ENCODE data around the gene ATP1B3. TPM values are rescaled to one million over a fixed set of nuclear protein-coding genes. Genes with fewer than 3 reads are reported as not detected.
"Not testable (repeated sequence)": the region's sequence is repeated elsewhere in the genome, so short reads cannot be mapped to it uniquely, and the experiment has no call there.

The ATP1B3 gene
- total RNA-seq, 1 donor from 2014 or later: 184 TPM

GRCh38 chr3:141921316-141921715, 44.9 kb downstream of the ATP1B3 start:
- DNase-seq: no peak
- peaks cover 8% of the 10 kb centered on the region for H3K9me3 Mint-ChIP-seq (ENCODE audit: unreplicated experiment)
- H3K27me3 Mint-ChIP-seq (ENCODE audit: unreplicated experiment): peaks cover 4% of the 10 kb centered on the region
- H3K27ac Mint-ChIP-seq (ENCODE audit: unreplicated experiment): peak overlapping the region; percentile 98
- H3K36me3 Mint-ChIP-seq (ENCODE audit: unreplicated experiment): peaks cover 4% of the 10 kb centered on the region
- TF ChIP-seq CTCF (IDR thresholded peaks at IDR 0.05; ENCODE audit: partially characterized antibody, unreplicated experiment): no peak
- H3K4me1 Mint-ChIP-seq (ENCODE audit: low read depth, unreplicated experiment): peaks cover 14% of the 10 kb centered on the region
- H3K4me3 Mint-ChIP-seq (ENCODE audit: unreplicated experiment): no peak overlapping the region

GRCh38 chr3:141925677-141926076, 49.2 kb downstream of the ATP1B3 start:
- not testable (repeated sequence) for H3K27me3 Mint-ChIP-seq (ENCODE audit: unreplicated experiment); DNase-seq; H3K4me1 Mint-ChIP-seq (ENCODE audit: low read depth, unreplicated experiment); H3K9me3 Mint-ChIP-seq (ENCODE audit: unreplicated experiment); H3K4me3 Mint-ChIP-seq (ENCODE audit: unreplicated experiment)
- peak overlapping the region; percentile 62 for H3K27ac Mint-ChIP-seq (ENCODE audit: unreplicated experiment)
- H3K36me3 Mint-ChIP-seq (ENCODE audit: unreplicated experiment): peaks cover 18% of the 10 kb centered on the region

- Mint-ChIP-seq H3K4me1 (ENCODE audit: low read depth, unreplicated experiment) (no peaks in the 10 kb centered on the region), H3K9me3 (ENCODE audit: unreplicated experiment) (peaks cover 8% of the 10 kb centered on the region), H3K4me3 (ENCODE audit: unreplicated experiment) (no peak overlapping the region), H3K36me3 (ENCODE audit: unreplicated experiment) (peaks cover 18% of the 10 kb centered on the region), H3K27ac (ENCODE audit: unreplicated experiment) (no peak overlapping the region), H3K27me3 (ENCODE audit: unreplicated experiment) (no peaks in the 10 kb centered on the region)
- TF ChIP-seq CTCF (IDR thresholded peaks at IDR 0.05; ENCODE audit: partially characterized antibody, unreplicated experiment): no peak
- no peak for DNase-seq
These were observed 50.5 kb downstream of the ATP1B3 start for GRCh38 chr3:141926929-141927328.

- Mint-ChIP-seq H3K4me3 (ENCODE audit: unreplicated experiment) (no peak overlapping the region), H3K27ac (ENCODE audit: unreplicated experiment) (no peak overlapping the region), H3K36me3 (ENCODE audit: unreplicated experiment) (peaks cover 16% of the 10 kb centered on the region), H3K4me1 (ENCODE audit: low read depth, unreplicated experiment) (no peaks in the 10 kb centered on the region), H3K27me3 (ENCODE audit: unreplicated experiment) (peaks cover 2% of the 10 kb centered on the region), H3K9me3 (ENCODE audit: unreplicated experiment) (peaks cover 3% of the 10 kb centered on the region)
- no peak for DNase-seq
- no peak for TF ChIP-seq CTCF (IDR thresholded peaks at IDR 0.05; ENCODE audit: partially characterized antibody, unreplicated experiment)
These were observed 52.3 kb downstream of the ATP1B3 start for GRCh38 chr3:141928631-141929270.

- H3K36me3 Mint-ChIP-seq (ENCODE audit: unreplicated experiment): peaks cover 14% of the 10 kb centered on the region
- peaks cover 5% of the 10 kb centered on the region for H3K27me3 Mint-ChIP-seq (ENCODE audit: unreplicated experiment)
- no peak overlapping the region for H3K27ac Mint-ChIP-seq (ENCODE audit: unreplicated experiment)
- H3K4me1 Mint-ChIP-seq (ENCODE audit: low read depth, unreplicated experiment): peaks cover 6% of the 10 kb centered on the region
- H3K9me3 Mint-ChIP-seq (ENCODE audit: unreplicated experiment): peaks cover 6% of the 10 kb centered on the region
- DNase-seq: no peak
- H3K4me3 Mint-ChIP-seq (ENCODE audit: unreplicated experiment): no peak overlapping the region
- TF ChIP-seq CTCF (IDR thresholded peaks at IDR 0.05; ENCODE audit: partially characterized antibody, unreplicated experiment): no peak
These were observed 53.0 kb downstream of the ATP1B3 start for GRCh38 chr3:141929341-141929995.
